Tibial artery (tissue), 4 donors: Measurements from ENCODE around the gene APOL2.
"Not testable (repeated sequence)": the region's sequence is repeated elsewhere in the genome, so short reads cannot be mapped to it uniquely, and the experiment has no call there.

Source experiments
- DNase-seq, 2 donors: peaks; one replicate each; pipeline ENCODE4 v3.0.0-alpha.2; 2019
- H3K27ac ChIP-seq, 2 donors: fragments of 200-600 bp; sonication (generic) in 1 of 2; 1 replicate in 1 of 2; 2 replicates in 1 of 2; pipeline ENCODE4 v1.5.1; 2018 to 2019; ENCODE audit warnings: mild to moderate bottlenecking in 1 of 2
- H3K27me3 ChIP-seq, 2 donors: fragments of 200-600 bp; sonication (generic) in 1 of 2; one replicate each; pipeline versions ENCODE4 v1.5.1 to v1.6.0; 2016 to 2019
- H3K36me3 ChIP-seq, 3 donors: fragments of 200-600 bp; sonication (generic) in 2 of 3; one replicate each; pipeline ENCODE4 v1.5.1; 2016 to 2019; ENCODE audit warnings: mild to moderate bottlenecking in 2 of 3
- H3K4me1 ChIP-seq, 4 donors: fragments of 200-600 bp; sonication (generic) in 2 of 4; 1 replicate in 3 of 4; 2 replicates in 1 of 4; pipeline ENCODE4 v1.5.1; 2016 to 2019
- H3K4me3 ChIP-seq, 2 donors: fragments of 200-600 bp; sonication (generic) in 1 of 2; 1 replicate in 1 of 2; 2 replicates in 1 of 2; pipeline ENCODE4 v1.5.1; 2018 to 2019; ENCODE audit warnings: mild to moderate bottlenecking in 2 of 2
- H3K9me3 ChIP-seq, 3 donors: fragments of 200-600 bp; sonication (generic) in 1 of 3; one replicate each; pipeline ENCODE4 v1.5.1; 2016 to 2019
- CTCF ChIP-seq, 2 experiments: fragments of 200-600 bp in 1 of 2; fragments of 450-650 bp in 1 of 2; IDR thresholded peaks; one replicate each; pipeline ENCODE4 v1.5.1; 2017 to 2019; ENCODE audit warnings: antibody characterized with exemption in 2 of 2, mild to moderate bottlenecking in 1 of 2, moderate library complexity in 1 of 2
- intact Hi-C: fragments of 100-400 bp; cut with DNase I; formaldehyde crosslinking; loops from one replicate; pipeline ENCODE4 v1.15.0; 2023; ENCODE audit warnings: low total_unique reads

Gene APOL2

GRCh38 chr22:36280379-36280778 is 41.1 kb upstream of the APOL2 start:
- peak in 1 of 2 donors; percentile 65 for DNase-seq
- Histone ChIP-seq H3K27me3 (no peaks in the 10 kb centered on the region), H3K4me1 (peaks cover 0 to 11% (median 5%) of the 10 kb centered on the region in 4 donors), H3K27ac (peak overlapping the region in 1 of 2 donors; percentile 20), H3K4me3 (no peak overlapping the region), H3K36me3 (peaks cover 49 to 57% (median 52%) of the 10 kb centered on the region in 3 donors), H3K9me3 (no peaks in the 10 kb centered on the region)
- intact Hi-C loops = no loop called here
- TF ChIP-seq CTCF (IDR thresholded peaks at IDR 0.05) = no peak

DNA sequence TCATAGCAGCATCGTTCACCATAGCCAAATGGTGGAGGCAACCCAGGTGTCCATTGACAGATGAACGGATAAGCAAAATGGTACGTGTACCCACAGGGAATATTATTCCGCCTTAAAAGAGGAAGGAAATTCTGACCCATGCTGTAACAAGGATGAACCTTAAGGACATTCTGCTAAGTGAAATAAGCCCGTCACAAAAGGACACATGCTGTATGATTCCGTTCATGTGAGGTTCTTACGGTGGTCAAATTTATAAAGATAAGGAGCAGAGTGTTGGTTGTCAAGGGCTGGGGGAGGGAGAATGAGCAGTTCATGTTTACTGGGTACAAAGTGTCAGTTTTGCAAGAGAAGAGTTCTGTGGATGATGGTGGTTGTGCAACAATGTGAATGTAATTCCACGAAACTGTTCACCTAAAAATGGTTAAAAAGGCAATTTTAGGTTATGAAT is 39.9 kb upstream of the APOL2 start:
- intact Hi-C loops = no loop called here
- no peaks in the 10 kb centered on the region for H3K9me3 ChIP-seq
- no peak overlapping the region for H3K27ac ChIP-seq
- TF ChIP-seq CTCF (IDR thresholded peaks at IDR 0.05) = no peak
- H3K4me1 ChIP-seq = peaks cover 0 to 11% (median 5%) of the 10 kb centered on the region in 4 donors
- H3K27me3 ChIP-seq = no peaks in the 10 kb centered on the region
- peaks cover 38 to 46% (median 40%) of the 10 kb centered on the region in 3 donors for H3K36me3 ChIP-seq
- H3K4me3 ChIP-seq = no peak overlapping the region
- no peak for DNase-seq

DNA sequence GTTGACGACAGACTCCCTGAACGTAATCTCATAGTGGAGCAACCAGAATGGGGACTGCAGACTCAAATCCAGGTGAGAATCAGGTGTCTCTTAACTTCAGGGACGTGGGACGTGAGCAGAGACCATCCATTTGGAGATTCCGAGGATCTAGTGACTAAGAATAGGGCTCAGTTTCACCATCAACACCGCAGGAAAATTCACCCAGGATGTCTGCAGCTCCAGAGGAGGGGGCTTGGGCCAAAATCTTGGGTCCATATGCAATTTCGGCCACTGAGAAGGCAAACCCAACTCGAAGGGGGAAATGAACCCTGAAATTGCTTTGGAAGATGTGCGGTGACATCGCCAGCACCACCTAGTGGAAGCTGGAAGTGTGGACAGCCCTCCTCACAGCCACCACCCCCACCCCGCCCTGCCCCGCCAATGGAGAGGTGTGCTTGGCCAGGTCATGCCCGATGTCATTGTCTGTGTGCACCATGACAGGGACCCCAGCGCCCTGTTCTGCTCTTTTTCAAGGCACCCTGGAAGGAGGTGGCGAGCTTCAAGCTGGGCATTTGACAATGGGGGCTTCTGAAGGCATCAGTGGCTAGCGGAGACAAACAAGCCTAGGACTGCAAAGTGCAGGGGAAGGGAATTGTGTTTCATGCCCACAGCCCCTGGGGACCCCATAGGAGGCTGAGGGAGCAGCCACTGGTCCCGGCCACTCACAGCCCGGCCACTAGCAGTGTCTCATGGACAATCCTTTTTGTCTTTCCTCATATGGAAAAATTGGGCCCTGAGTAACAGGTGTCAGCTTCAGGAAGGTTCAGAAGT is 38.4 kb upstream of the APOL2 start:
- Histone ChIP-seq H3K4me3 (no peak overlapping the region), H3K9me3 (no peaks in the 10 kb centered on the region), H3K27ac (peak overlapping the region in 1 of 2 donors; percentile 11), H3K36me3 (peaks cover 22 to 31% (median 25%) of the 10 kb centered on the region in 3 donors), H3K27me3 (no peaks in the 10 kb centered on the region), H3K4me1 (peaks cover 0 to 11% (median 5%) of the 10 kb centered on the region in 4 donors)
- DNase-seq = peak in 1 of 2 donors; percentile 77
- intact Hi-C loops = no loop called here
- TF ChIP-seq CTCF (IDR thresholded peaks at IDR 0.05) = peak; percentile 74 to 75

GRCh38 chr22:36274531-36274930 is 35.2 kb upstream of the APOL2 start:
- intact Hi-C loops = no loop called here
- no peak overlapping the region for H3K4me3 ChIP-seq

DNA sequence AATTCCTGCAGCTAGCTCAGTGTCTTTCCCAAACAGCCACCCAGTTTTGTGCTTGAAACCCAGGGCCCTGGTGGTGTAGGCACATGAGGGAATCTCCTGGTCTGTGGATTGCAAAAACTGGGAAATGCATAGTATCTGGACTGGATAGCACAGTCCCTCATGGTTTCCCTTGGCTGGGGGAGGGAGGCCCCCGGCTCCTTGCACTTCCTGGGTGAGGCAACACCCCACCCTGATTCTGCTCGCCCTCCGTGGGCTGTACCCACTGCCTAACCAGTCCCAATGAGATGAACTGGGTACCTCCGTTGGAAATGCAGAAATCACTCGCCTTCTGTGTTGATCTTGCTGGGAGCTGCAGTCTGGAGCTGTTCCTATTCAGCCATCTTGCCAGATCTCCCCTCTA is 32.6 kb upstream of the APOL2 start:
- H3K9me3 ChIP-seq, DNase-seq, H3K27ac ChIP-seq: not testable (repeated sequence)

More at GRCh38 chr22:36274531-36274930, 35.2 kb upstream of the APOL2 start:
- no peak overlapping the region for H3K27ac ChIP-seq
- no peak for DNase-seq
- no peak for TF ChIP-seq CTCF (IDR thresholded peaks at IDR 0.05)
- no peaks in the 10 kb centered on the region for H3K36me3 ChIP-seq
- no peaks in the 10 kb centered on the region for H3K9me3 ChIP-seq
- H3K27me3 ChIP-seq = no peaks in the 10 kb centered on the region
- peaks cover 0 to 9% (median 4%) of the 10 kb centered on the region in 4 donors for H3K4me1 ChIP-seq

GRCh38 chr22:36271231-36271630 is 31.9 kb upstream of the APOL2 start:
- H3K27ac ChIP-seq, DNase-seq, H3K36me3 ChIP-seq, intact Hi-C loops, H3K4me3 ChIP-seq, H3K27me3 ChIP-seq, H3K4me1 ChIP-seq, H3K9me3 ChIP-seq: not testable (repeated sequence)

More for the DNA sequence above, 32.6 kb upstream of the APOL2 start:
- H3K36me3 ChIP-seq, intact Hi-C loops, H3K4me3 ChIP-seq, H3K27me3 ChIP-seq, H3K4me1 ChIP-seq: not testable (repeated sequence)
